ENCODE data around the gene CYP4F11.
"Not testable (repeated sequence)": the region's sequence is repeated elsewhere in the genome, so short reads cannot be mapped to it uniquely, and the experiment has no call there.

The CYP4F11 gene

DNA sequence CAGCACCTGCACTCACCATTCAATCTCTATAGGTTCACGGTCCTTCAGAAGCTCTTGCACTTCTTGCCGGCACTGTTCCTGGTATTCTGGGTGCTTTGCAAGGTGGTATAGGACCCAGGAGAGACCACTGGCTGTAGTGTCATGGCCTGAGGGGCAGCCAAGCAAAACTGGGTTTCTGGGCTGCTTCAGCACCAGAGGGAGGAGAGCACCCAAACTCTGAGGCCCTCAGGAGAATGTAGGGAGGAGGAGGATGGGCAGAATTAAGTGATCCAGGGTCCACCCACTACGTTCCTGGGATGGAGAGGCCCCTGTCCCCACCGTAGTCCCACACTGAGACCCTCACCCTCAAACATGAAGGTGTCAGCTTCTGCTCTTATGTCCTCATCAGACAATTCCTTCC, 12.3 kb downstream of the CYP4F11 start:
- no peak for DNase-seq

DNA sequence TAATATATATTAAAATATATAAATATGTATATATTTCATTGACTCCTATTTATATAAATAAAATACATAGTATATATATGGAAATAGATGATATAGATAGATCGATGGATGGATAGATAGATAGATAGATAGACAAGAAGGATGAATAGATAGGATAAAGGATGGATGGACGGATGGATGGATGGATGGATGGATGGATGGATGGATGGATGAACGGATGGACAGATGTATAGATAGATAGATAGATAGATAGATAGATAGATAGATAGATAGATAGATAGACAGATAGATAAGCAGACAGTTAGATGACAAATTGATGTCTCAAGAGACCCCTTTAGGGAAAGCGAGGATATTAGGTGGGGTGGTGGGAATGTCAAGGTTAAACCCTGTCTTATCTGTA, 15.1 kb downstream of the CYP4F11 start:
- DNase-seq = no peak

DNA sequence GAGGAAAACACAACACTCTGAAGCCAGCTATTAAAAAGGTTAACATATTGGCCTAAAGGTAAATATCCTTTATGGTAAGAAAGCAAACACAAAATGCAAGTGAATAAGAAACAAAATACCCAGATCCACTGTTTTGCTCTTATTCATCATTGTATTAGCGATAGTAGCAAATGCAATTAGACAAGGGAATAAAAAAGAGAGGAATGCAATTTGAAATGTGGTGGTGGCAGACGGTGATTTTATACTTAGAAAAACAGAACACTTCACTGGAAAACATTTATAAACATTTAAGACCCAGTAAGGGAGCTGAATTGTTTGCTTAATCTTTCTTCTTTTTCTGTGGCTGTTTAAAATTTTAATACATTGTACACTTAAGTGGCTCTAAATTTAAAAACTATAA, 19.2 kb downstream of the CYP4F11 start:
- no peak for DNase-seq

DNA sequence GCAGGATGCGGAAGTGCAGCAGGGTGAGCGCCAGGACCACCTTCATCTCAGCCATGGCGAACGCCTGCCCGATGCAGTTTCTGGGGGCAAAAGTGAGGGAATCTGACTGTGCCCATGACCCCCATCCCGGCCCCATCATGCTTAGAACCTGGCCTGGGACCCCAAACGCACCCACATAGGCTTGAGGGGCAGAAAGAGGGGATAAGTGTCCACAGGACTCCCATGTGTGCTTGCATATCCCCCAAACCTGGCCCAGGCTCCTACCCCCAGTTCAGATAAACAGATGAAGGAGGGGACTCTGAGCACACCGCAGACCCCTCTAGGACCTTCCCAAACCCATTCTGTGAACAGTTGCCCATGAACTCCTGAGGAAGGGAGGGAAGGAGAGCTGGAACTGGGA, 20.5 kb downstream of the CYP4F11 start:
- no peak for DNase-seq

DNA sequence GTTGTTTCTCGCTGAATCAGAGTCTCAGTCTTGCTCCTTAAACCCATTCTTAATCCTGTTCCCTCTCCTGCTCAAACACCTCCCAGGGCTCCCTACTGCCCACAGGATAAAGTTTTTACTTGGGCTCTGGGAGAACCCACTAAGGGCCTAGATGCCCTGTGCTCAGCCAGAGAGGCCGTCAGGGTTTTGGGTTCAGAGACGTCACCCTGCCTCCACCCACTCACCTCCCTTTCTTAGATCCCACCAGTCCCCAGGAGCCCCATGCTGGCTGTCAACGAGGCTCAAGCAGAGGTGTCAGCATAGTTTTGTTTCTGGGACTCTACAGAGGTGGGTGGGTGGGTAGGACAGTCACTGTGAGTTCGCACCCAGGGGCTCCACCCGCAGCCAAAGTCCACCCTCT, 20.9 kb downstream of the CYP4F11 start:
- DNase-seq = no peak

DNA sequence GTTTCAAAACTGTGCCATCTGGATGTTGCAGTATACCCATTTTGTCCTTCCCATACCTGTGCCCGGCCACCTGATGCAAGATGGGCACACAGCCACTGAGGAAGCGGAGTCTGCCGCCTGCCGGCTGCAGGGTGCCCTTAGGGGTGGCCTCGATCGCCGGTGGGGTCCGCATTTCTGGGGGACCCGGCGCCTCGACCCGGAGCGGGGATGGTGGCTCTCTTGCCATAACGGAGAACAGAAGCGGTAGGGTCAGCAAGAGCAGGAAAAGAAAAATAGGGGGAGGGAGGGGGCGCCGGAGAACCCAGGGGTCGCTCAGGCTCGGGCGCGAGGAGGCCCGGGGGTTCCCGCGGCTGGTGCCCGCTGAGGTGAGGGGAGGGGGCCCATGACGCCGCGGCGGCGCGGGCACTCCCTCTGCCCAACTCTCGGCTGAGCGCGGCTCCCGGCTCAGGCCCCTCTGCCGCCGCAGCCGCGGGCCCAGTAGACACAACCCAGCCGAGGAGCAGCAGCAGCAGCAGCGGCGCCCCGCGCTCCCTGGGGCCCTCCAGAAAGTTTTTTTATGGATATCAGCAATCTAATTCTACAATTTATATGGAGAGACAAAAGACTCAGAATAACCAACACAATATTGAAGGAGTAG, 22.6 kb downstream of the CYP4F11 start:
- DNase-seq = no peak

DNA sequence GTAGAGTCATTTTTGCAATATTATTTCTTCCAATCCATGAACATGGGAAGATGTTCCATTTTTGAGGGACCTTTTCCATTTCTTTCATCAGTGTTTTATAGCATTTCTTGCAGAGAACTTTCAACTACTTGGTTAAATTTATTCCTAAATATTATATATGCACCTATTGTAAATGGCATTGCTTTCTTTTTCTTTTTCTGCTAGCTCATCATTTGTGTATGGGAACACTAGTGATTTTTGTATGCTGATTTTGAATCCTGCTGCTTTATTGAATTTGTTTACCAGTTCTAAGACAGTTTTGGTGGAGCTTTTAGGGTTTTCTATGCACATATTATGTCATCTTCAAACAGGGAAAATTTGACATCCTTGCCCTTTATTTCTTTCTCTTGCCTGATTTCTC, 29.3 kb downstream of the CYP4F11 start:
- DNase-seq = no peak

DNA sequence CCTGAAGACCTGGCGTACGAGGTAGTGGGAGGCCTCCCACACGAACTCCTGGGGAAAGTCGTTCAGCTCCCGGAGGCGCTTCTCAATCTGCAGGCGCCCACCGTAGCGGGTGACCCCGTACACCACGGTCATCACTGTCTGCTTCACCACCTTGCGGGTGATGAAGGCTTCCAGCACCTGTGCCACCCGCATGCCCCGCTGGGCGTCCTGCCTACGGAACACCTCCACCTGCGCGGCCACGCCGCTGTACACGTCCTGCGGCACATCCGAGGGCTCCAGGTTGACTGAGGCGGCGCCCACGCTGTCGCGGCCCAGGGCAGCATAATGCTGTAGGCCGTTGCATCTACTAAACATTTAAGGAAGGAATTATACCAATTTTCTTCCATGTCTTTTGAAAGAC, 31.4 kb downstream of the CYP4F11 start:
- not testable (repeated sequence) for DNase-seq

DNA sequence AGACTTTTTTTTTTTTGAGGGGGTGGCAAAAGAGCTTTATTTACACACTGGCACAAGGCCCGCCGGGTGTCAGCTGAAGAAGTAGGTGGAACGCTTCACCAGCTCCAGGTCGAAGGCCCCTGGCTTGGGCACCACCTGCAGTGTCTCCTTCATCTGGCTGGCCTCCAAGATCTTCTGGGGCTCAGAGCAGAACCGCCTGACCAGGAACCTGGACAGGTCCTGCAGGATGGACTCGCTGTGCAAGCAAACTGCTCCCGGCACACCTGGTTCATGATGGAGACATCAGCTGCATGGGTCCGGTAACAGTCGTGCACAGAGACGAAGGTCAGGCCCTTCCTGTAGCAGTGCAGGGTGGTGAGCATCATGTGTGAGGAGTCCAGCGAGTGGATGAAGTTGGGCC, 32.1 kb downstream of the CYP4F11 start:
- DNase-seq = no peak

DNA sequence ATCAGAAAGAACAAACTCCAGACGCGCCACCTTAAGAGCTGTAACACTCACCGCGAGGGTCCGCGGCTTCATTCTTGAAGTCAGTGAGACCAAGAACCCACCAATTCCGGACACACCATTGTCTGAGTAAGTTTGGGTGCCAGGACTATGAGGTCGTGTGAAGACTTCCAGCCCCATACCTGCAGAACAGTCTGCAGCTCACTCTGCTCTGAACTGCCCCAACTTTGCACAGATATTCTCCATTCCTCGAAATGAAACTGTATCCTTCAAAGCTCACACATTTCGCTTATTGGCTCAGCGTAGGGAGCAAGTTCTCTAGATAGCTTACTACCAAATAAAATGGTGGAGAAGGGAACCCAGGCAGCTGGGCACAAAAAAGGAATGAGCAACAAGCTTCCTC, 33.8 kb downstream of the CYP4F11 start:
- DNase-seq = no peak

DNA sequence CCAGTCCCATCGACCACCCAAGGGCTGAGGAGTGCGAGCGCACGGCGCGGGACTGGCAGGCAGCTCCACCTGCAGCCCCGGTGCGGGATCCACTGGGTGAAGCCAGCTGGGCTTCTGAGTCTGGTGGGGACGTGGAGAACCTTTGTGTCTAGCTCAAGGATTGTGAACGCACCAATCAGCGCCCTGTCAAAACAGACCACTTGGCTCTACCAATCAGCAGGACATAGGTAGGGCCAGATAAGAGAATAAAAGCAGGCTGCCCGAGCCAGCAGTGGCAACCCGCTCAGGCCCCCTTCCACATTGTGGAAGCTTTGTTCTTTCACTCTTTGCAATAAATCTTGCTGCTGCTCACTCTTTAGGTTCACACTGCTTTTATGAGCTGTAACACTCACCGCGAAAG, 34.3 kb downstream of the CYP4F11 start:
- DNase-seq = not testable (repeated sequence)

DNA sequence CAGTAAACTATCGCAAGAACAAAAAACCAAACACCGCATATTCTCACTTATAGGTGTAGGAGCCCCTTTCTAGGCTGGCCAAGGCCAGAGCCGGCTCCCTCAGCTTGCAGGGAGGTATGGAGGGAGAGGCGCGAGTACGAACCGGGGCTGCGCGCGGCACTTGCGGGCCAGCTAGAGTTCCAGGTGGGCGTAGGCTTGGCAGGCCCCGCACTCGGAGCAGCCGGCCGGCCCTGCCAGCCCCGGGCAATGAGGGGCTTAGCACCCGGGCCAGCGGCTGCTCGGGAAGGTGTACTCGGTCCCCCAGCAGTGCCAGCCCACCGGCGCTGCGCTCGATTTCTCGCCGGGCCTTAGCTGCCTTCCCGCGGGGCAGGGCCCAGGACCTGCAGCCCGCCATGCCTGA, 34.8 kb downstream of the CYP4F11 start:
- not testable (repeated sequence) for DNase-seq

DNA sequence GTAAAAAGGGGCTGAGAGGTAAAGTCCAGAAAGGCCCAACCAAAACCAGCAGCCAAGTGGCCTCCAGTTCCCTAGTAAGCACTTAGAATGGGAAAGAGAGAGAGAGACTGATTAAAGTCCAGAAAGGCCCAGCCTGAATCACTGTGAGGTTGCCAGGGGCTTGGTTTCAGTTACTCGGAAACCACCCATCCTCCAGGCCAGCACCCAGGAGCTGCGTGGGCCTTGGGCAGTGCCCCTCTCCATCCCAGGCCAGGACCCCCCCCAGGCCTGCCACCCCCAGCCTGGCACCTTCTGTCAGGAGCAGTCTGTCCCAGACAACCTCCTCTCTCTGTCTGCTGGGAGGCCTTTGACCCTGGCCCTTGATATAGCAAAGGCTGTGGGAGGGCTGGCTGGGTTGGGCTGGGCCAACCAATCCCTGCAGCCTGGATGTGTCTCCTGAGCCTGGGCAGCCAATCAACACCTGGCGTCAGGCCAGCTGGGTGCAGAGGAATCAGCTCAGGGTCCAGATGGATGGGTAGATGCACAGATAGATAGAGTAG, 36.5 kb downstream of the CYP4F11 start, which contains the start of gene CYP4F2:
Gene CYP4F2 (minus strand): TSS at position 337 of the 539 bp plus-strand sequence. CDS start 463 bp downstream, outside the sequence.
- no peak for DNase-seq

DNA sequence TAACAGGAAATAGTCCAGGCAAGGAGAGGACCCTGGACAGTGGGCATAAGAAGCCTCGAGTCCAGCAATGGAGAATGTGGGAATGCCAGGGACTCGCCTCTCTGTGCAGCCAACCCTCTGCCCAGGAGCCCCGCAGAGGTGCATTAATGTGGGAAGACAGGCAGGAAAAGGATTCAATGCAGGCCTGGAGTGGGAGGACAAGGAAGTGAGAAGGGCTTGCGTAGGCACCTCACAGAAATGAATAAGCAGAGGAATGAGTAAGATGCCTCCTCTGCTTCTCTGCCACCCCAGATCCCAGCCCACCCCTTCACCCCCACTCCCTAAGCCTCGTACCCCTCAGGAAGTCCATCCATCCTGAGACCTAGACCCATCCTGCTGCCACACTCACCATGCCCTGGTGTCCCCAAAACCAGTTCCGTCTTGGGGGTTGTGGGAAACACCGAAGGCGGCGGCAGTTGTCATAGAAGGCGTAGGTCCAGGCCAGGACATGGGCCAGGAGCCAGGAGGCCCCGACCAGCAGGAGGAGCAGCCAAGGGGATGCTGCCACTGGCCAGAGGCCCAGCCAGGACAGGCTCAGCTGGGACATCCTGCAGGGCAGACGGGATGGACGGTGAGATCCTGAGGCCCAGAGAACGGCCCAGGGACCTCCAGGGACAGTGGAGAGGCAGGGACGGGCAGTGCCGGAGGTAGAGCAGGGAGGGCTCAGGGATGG, 37.1 kb downstream of the CYP4F11 start:
- DNase-seq = no peak

DNA sequence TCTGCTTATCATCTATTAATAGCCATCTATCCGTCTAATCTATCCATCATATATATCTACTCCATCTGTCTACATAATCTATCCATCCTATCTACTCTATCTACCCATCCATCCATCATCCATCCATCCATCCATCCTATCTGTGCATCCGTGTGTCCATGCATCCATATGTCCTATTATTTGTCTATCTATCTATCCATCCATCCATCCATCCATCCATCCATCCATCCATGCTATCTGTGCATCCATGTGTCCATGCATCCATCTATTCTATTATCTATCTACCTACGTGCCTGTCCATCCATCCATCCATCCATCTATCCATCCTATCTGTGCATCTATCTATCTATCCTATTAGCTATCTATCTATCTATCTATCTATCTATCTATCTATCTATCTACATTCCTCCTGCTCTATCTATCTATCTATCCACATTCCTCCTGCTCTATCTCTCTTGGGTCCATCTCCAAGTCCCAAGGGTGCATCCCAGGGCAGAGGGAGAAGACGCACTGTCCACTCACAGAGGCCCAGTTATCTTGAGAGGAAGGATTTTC, 38.4 kb downstream of the CYP4F11 start:
- DNase-seq = no peak

DNA sequence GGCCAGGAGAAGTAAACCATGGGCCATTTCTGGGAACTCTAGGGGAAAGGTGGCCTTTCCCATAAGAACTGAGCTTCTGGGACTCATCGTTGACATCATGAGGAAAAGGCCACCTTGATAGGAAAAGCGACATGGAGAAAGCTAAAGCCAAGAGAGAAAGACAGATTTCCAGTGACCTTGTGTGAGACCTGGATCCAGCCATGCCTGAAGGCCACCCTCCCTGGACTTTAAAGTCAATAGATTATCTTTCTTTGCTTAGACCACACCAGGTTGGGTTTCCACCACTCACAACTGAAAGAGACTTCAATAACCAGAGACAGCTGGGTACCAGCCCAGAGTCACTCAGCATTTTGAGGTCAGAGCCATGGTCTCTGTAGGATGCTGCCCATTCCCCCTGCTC, 40.0 kb downstream of the CYP4F11 start:
- no peak for DNase-seq

DNA sequence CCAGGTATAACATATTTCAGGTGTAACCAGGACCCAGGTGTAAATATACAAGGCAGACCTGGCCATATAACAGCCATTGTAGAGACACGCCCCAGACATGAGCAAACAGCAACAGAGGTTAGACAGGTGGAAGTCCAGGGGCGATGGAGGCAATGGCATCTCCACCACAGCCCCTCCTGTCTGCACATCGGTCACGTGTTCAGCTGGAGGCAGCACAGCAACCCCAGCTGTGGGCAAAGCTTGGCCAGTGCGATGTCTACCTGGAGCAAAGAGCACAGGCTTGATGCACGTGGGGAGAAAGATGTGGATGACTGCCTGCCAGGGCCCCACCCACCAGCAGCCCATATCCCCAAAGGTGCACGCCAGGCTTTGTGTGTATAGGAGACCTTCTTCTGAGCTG, 40.9 kb downstream of the CYP4F11 start:
- no peak for DNase-seq

DNA sequence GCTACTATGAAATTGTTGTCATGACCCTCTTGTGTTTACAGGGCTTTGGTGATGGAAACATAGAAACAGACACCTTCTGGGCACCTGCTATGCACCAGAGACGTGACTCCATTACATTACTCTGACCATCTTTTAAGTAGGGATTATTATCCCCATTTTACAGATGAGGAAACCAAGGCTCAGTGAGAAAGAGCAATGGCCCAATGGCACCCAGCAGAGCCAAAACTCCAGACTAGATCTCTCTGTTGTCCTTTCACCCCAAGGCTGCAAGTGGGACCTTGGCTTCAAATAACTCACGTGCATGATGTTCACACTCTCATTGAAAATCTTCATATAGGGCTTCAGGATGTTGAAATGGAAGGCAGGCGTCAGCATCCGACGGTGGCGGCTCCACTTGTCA, 42.3 kb downstream of the CYP4F11 start:
- no peak for DNase-seq

DNA sequence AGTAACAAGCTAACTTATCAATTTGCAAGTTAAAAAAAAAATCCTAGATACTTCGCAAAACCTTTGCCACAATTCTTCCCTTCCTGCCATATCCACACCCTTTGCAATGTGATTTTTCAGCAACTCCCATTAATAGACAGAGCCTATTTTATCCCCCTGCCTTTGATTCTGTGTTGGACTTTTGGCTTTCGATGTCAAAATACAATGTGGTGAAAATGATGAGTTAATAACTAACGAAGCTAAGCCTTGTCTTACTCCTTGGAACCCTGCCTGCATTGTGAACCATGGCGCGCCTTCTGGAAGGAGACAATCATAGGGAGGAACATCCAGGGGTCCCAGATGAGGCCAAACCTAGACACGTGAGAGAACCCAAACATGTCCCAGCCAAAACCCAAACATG, 42.9 kb downstream of the CYP4F11 start:
- no peak for DNase-seq

DNA sequence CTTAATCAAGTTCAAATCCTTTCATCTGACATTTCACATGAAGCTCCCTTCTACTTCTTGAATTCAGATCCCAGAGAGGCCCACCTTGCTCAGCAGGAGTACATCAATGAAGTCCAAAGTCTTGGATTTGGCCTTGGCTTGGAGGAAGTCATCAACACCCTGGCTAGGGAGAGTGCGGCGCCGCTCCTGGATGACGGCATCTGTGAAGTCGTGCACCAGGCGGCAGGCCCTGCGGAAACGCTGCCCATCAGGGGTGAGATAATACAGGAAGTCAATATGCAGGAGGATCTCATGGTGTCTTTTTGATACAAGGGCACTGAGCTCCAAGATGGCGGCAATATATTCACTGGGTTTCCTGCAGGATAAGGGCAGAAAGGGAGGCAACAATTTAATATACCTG, 45.0 kb downstream of the CYP4F11 start:
- not testable (repeated sequence) for DNase-seq

DNA sequence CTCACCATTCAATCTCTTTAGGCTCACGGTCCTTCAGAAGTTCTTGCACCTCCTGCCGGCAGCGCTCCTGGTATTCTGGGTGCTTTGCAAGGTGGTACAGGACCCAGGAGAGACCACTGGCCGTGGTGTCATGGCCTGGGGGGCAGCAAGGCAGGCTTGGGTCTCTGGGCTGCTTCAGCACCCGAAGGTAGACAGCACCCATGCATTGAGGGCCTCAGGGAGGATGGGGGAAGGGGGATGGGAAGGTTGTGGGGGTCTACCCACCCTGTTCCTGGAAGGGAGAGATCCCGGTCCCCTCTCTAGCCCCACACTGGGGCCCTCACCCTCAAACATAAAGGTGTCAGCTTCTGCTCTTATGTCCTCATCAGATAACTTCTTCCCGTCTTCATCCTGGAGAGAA, 48.4 kb downstream of the CYP4F11 start:
- DNase-seq = no peak

DNA sequence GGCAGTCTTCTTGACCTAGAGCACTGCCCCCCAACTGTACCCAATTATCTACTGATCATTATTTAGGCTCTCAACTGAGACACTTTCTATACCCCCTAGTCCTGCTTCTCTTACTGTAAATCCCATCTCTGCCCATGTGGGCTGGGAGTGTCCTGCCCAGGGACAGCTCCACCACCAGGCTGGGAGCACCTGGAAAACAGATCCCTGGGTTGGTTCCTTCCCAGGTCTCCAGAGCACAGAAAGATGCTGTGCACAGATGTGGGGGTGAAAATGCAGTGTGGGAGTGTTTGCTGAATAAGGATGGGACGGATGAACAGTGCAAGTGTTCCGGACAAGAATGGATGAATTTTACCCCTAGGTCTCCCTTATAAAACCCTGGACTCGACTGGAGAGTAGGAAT, 49.2 kb downstream of the CYP4F11 start:
- DNase-seq = no peak

DNA sequence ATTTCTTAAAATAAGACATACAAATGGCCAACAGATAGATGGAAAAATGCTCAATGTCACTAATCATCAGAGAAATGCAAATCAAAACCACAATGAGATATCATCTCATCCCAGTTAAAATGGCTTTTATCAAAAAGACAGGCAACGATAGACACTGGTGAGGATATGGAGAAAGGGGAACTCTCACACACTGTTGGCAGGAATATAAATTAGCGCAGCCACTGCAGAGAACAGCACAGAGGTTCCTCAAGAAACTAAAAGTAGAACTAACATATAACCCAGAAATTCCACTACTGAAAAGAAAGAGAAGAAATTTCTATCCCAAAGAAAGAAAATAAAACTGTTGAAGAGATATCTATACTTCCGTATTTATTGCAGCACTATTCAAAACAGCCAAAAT, 51.0 kb downstream of the CYP4F11 start:
- not testable (repeated sequence) for DNase-seq

DNA sequence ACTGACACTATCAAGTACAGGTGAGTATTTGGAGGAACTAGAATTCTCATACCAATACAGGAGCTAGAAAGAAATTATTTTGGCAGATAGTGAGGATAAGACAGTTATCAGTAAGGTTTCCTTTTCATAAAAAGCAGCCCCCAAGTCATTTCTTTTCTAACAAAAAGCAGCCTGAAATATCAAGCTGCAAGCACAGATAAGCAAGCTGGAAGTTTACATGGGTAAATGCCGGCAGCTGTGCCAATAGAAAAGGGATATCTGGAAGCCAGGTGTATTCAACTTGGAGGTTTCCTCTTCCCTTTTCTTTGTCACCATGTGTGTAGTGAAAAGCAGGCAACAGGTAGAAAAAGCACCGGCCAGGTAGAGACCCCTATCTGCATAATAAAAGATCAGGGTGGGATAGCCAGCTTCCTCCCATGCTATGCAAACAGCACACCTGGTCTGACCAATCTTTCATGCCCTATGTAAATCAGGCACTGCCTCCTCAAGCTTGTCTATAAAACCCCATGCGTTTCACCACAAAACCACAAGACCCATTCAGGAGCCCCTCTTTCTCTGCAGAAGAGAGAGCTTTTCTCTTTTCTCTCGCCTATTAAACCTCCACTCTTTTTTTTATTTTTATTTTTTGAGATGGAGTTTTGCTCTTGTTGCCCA, 59.4 kb downstream of the CYP4F11 start:
- DNase-seq = no peak

Measured in central memory CD4-positive, alpha-beta T cell (primary cell).